ENCODE results near the gene MTF2. TPM values are rescaled to one million over a fixed set of nuclear protein-coding genes. Genes with fewer than 3 reads are reported as not detected.

The MTF2 gene
- total and polyA plus RNA-seq, 5 donors, result 5.0 to 10.3 (median 9.3) TPM

DNA sequence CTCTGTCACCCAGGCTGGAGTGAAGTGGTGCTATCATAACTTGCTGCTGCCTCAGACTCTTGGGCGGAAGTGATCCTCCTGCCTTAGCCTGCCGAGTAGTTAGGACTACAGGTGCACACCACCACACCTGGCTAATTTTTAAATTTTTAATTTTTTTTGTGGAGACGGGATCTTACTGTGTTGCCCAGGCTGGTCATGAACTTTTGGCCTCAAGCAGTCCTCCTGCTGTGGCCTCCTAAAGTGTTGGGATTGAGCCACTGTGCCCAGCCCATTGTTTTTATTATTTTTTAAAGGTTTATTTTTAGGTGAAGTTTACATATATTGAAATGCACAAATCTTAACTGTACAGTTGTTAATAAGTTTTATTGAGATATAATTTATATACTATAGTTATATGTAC lies 3.2 kb downstream of the MTF2 start:
- Histone ChIP-seq H3K27ac (ENCODE audit: low read length) (no peak overlapping the region), H3K4me1 (ENCODE audit: control insufficient read depth, insufficient read depth, low read length) (no peaks in the 10 kb centered on the region), H3K4me3 (ENCODE audit: low read length) (no peak overlapping the region), H3K9me3 (ENCODE audit: control insufficient read depth, low read length) (no peaks in the 10 kb centered on the region), H3K27me3 (ENCODE audit: control insufficient read depth, insufficient read depth) (no peaks in the 10 kb centered on the region)
- 88% methylated on average over 3 of the region's 3 CpGs for WGBS
- intact Hi-C loops (cut with DNase I), result no loop called here
- ATAC-seq (no peak), DNase-seq (no peak)

DNA sequence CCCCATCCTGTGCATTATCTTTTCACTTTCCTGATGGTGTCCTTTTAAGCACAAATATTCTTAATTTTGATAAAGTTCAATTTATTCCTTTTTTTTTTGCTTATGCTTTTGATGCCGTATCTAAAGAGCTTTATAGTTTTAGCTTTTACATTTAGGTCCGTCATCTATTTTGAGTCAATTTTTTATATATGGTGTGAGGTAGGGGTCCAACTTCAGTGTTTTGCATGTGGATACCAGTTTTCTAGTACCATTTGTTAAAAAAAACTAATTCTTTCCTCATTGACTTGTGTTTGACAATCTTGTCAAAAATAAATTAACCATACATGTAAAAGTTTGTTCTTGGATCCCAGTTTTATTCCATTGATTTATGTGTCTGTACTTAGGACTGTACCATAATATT lies 4.9 kb downstream of the MTF2 start:
- intact Hi-C loops (cut with DNase I), result no loop called here
- Histone ChIP-seq H3K4me3 (ENCODE audit: low read length) (no peak overlapping the region), H3K9me3 (ENCODE audit: control insufficient read depth, low read length) (no peaks in the 10 kb centered on the region), H3K4me1 (ENCODE audit: control insufficient read depth, insufficient read depth, low read length) (no peaks in the 10 kb centered on the region), H3K27ac (ENCODE audit: low read length) (no peak overlapping the region), H3K27me3 (ENCODE audit: control insufficient read depth, insufficient read depth) (no peaks in the 10 kb centered on the region)
- WGBS, result 95% methylated on average over 2 of the region's 2 CpGs
- ATAC-seq, result no peak
- DNase-seq, result no peak

GRCh38 chr1:93087532-93087931 lies 8.4 kb downstream of the MTF2 start:
- intact Hi-C loops (cut with DNase I), result no loop called here
- Histone ChIP-seq H3K4me1 (ENCODE audit: control insufficient read depth, insufficient read depth, low read length) (no peaks in the 10 kb centered on the region), H3K9me3 (ENCODE audit: control insufficient read depth, low read length) (no peaks in the 10 kb centered on the region), H3K27me3 (ENCODE audit: control insufficient read depth, insufficient read depth) (no peaks in the 10 kb centered on the region), H3K4me3 (ENCODE audit: low read length) (no peak overlapping the region), H3K27ac (ENCODE audit: low read length) (no peak overlapping the region)
- WGBS, result 78% methylated on average over 2 of the region's 2 CpGs
- DNase-seq (no peak), ATAC-seq (no peak)

GRCh38 chr1:93093332-93094006 lies 14.4 kb downstream of the MTF2 start:
- DNase-seq (no peak), ATAC-seq (no peak)
- Histone ChIP-seq H3K4me3 (ENCODE audit: low read length) (no peak overlapping the region), H3K27me3 (ENCODE audit: control insufficient read depth, insufficient read depth) (no peaks in the 10 kb centered on the region), H3K4me1 (ENCODE audit: control insufficient read depth, insufficient read depth, low read length) (no peaks in the 10 kb centered on the region), H3K27ac (ENCODE audit: low read length) (no peak overlapping the region), H3K9me3 (ENCODE audit: control insufficient read depth, low read length) (no peaks in the 10 kb centered on the region)
- intact Hi-C loops (cut with DNase I), result no loop called here
- 94% methylated on average over 2 of the region's 2 CpGs for WGBS

DNA sequence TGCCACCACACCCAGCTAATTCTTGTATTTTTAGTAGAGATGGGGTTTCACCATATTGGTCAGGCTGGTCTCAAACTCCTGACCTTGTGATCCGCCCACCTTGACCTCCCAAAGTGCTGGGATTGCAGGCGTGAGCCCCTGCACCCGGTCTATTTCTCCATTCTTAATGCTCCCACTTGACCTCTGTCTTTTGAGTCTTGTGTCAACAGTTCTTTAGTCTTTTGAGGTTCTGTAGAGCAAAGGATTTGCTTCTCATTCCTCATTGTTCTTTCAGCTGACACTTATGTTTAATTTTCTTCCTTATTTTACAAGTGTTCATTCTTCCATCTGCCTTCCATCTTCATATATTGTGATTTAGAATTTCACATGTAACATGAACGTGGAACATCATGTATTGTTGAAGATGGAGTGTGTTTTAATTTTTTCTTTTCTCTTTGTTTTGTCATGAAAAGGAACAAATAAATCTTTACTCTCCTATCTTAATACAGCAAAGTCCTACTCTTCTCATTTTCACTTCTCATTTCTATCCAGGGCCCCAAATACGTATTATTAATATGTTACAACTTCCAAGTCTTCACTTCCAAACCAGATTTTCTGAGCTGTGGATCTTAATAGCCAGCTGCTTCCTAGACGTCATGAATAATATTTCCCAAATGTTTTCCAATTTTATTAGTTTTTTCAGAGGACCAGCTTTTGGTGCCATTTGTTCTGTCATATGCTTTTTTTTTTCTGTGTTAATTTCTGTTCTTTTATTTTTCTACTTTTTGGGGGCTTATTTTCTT lies 16.9 kb downstream of the MTF2 start:
- H3K9me3 ChIP-seq (ENCODE audit: control insufficient read depth, low read length), result no peaks in the 10 kb centered on the region
- WGBS, result 78% methylated on average over 6 of the region's 6 CpGs
- ATAC-seq, result no peak
- H3K4me3 ChIP-seq (ENCODE audit: low read length), result no peak overlapping the region
- peaks cover 2% of the 10 kb centered on the region for H3K4me1 ChIP-seq (ENCODE audit: control insufficient read depth, insufficient read depth, low read length)
- DNase-seq, result no peak
- H3K27ac ChIP-seq (ENCODE audit: low read length), result no peak overlapping the region
- H3K27me3 ChIP-seq (ENCODE audit: control insufficient read depth, insufficient read depth), result no peaks in the 10 kb centered on the region
- intact Hi-C loops (cut with DNase I), result no loop called here

DNA sequence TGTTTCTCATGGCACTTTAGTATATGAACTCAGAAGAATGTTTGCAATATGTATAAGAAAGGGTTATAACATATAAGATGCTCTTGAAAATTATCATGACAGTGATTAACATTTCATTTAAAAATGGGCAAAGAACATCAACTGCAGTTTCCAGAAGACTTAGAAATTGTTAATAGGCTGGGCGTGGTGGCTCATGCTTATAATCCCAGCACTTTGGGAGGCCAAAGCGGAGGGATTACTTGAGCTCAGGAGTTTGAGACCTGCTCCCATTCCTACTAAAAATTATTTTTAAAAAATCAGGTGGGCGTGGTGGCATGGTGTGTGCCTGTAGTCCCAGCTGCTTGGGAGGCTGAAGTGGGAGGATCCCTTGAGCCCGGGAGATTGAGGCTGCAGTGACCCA lies 23.1 kb downstream of the MTF2 start:
- intact Hi-C loops (cut with DNase I), result no loop called here
- WGBS, result 95% methylated on average over 4 of the region's 4 CpGs

GRCh38 chr1:93106226-93106625 lies 27.1 kb downstream of the MTF2 start:
- no peaks in the 10 kb centered on the region for H3K9me3 ChIP-seq (ENCODE audit: control insufficient read depth, low read length)
- WGBS, result 94% methylated on average over 2 of the region's 2 CpGs
- no peaks in the 10 kb centered on the region for H3K4me1 ChIP-seq (ENCODE audit: control insufficient read depth, insufficient read depth, low read length)
- H3K27ac ChIP-seq (ENCODE audit: low read length), result no peak overlapping the region
- intact Hi-C loops (cut with DNase I), result no loop called here
- no peak for DNase-seq
- no peak for ATAC-seq
- H3K4me3 ChIP-seq (ENCODE audit: low read length), result no peak overlapping the region
- no peaks in the 10 kb centered on the region for H3K27me3 ChIP-seq (ENCODE audit: control insufficient read depth, insufficient read depth)

More for the DNA sequence above, 23.1 kb downstream of the MTF2 start:
- Histone ChIP-seq H3K9me3 (ENCODE audit: control insufficient read depth, low read length) (no peaks in the 10 kb centered on the region), H3K4me3 (ENCODE audit: low read length) (no peak overlapping the region), H3K4me1 (ENCODE audit: control insufficient read depth, insufficient read depth, low read length) (peaks cover 2% of the 10 kb centered on the region), H3K27me3 (ENCODE audit: control insufficient read depth, insufficient read depth) (no peaks in the 10 kb centered on the region), H3K27ac (ENCODE audit: low read length) (no peak overlapping the region)
- DNase-seq, result no peak
- no peak for ATAC-seq

- intact Hi-C loops (cut with DNase I), result no loop called here
- ATAC-seq (no peak), DNase-seq (no peak)
- WGBS, result 98% methylated on average over 4 of the region's 4 CpGs
- H3K4me3 ChIP-seq (ENCODE audit: low read length), result no peak overlapping the region
- no peaks in the 10 kb centered on the region for H3K4me1 ChIP-seq (ENCODE audit: control insufficient read depth, insufficient read depth, low read length)
- no peaks in the 10 kb centered on the region for H3K27me3 ChIP-seq (ENCODE audit: control insufficient read depth, insufficient read depth)
- no peak overlapping the region for H3K27ac ChIP-seq (ENCODE audit: low read length)
- H3K9me3 ChIP-seq (ENCODE audit: control insufficient read depth, low read length), result no peaks in the 10 kb centered on the region
Measured at GRCh38 chr1:93107395-93107794, 28.3 kb downstream of the MTF2 start.

DNA sequence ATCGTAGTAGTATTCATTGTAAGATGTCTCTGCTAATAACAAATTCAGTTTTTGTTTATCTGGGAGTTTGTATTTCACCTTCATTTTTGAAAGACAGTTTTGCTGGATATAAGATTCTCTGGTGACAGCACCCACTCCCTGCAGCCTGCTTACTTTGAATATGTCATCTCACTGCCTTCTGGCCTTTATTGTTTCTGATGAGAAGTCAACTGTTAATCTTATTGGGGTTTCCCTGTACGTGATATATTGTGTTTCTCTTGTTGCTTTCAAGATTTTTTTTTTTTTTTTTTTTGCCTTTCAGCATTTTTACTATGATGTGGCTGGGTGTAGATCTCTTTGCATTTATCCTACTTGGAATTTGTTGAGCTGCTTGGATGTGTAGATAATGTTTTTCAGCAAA lies 29.3 kb downstream of the MTF2 start:
- DNase-seq (no peak), ATAC-seq (no peak)
- Histone ChIP-seq H3K4me3 (ENCODE audit: low read length) (no peak overlapping the region), H3K4me1 (ENCODE audit: control insufficient read depth, insufficient read depth, low read length) (no peaks in the 10 kb centered on the region), H3K27me3 (ENCODE audit: control insufficient read depth, insufficient read depth) (no peaks in the 10 kb centered on the region), H3K27ac (ENCODE audit: low read length) (no peak overlapping the region), H3K9me3 (ENCODE audit: control insufficient read depth, low read length) (no peaks in the 10 kb centered on the region)
- 98% methylated on average over 2 of the region's 2 CpGs for WGBS
- intact Hi-C loops (cut with DNase I), result no loop called here

- intact Hi-C loops (cut with DNase I), result no loop called here
- no peaks in the 10 kb centered on the region for H3K4me1 ChIP-seq (ENCODE audit: control insufficient read depth, insufficient read depth, low read length)
- H3K9me3 ChIP-seq (ENCODE audit: control insufficient read depth, low read length), result no peaks in the 10 kb centered on the region
- H3K27ac ChIP-seq (ENCODE audit: low read length), result no peak overlapping the region
- ATAC-seq (no peak), DNase-seq (no peak)
- 98% methylated on average over 2 of the region's 2 CpGs for WGBS
- no peak overlapping the region for H3K4me3 ChIP-seq (ENCODE audit: low read length)
- no peaks in the 10 kb centered on the region for H3K27me3 ChIP-seq (ENCODE audit: control insufficient read depth, insufficient read depth)
Measured at GRCh38 chr1:93109578-93109977, 30.5 kb downstream of the MTF2 start.

- no peaks in the 10 kb centered on the region for H3K9me3 ChIP-seq (ENCODE audit: control insufficient read depth, low read length)
- H3K27ac ChIP-seq (ENCODE audit: low read length), result no peak overlapping the region
- no peaks in the 10 kb centered on the region for H3K4me1 ChIP-seq (ENCODE audit: control insufficient read depth, insufficient read depth, low read length)
- H3K27me3 ChIP-seq (ENCODE audit: control insufficient read depth, insufficient read depth), result no peaks in the 10 kb centered on the region
- H3K4me3 ChIP-seq (ENCODE audit: low read length), result no peak overlapping the region
- intact Hi-C loops (cut with DNase I), result no loop called here
- whole genome bisulfite sequencing, result 71% methylated on average over 1 of the region's 1 CpG
- ATAC-seq (no peak), DNase-seq (no peak)
Measured at GRCh38 chr1:93111065-93111464, 32.0 kb downstream of the MTF2 start.
